ENCODE measurements around the gene NKX2-2. TPM values are rescaled to one million over a fixed set of nuclear protein-coding genes. Genes with fewer than 3 reads are reported as not detected.

Gene NKX2-2
- total RNA-seq, 1 donor from 2014 or later, result not detected

DNA sequence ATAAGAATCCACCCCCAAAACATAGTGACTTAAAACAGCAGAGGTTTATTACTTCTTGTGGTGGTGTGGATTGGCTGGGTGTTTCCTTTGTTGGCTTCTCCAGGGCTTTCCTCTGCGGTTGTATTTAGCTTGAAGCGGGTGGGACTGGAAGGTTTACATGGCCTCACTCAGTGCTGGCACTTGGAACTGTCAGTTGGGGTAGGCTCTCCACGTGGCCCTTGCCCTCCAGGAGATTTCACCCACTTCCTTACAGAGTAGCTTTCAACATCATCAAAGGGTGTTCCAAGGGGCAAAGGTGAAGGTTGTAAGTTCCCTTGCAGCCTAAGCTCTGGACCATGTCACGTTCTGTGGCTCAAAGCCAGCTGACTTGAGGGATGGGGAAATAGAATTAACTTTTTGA is 32.5 kb upstream of the NKX2-2 start:
- Histone ChIP-seq H3K27me3 (ENCODE audit: control insufficient read depth, insufficient read depth, low read length) (no peaks in the 10 kb centered on the region), H3K4me3 (ENCODE audit: low read depth, low read length) (no peak overlapping the region), H3K36me3 (ENCODE audit: control insufficient read depth, insufficient read depth, low read length) (no peaks in the 10 kb centered on the region)
- TF ChIP-seq, protein P1, sequence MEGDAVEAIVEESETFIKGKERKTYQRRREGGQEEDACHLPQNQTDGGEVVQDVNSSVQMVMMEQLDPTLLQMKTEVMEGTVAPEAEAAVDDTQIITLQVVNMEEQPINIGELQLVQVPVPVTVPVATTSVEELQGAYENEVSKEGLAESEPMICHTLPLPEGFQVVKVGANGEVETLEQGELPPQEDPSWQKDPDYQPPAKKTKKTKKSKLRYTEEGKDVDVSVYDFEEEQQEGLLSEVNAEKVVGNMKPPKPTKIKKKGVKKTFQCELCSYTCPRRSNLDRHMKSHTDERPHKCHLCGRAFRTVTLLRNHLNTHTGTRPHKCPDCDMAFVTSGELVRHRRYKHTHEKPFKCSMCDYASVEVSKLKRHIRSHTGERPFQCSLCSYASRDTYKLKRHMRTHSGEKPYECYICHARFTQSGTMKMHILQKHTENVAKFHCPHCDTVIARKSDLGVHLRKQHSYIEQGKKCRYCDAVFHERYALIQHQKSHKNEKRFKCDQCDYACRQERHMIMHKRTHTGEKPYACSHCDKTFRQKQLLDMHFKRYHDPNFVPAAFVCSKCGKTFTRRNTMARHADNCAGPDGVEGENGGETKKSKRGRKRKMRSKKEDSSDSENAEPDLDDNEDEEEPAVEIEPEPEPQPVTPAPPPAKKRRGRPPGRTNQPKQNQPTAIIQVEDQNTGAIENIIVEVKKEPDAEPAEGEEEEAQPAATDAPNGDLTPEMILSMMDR (IDR thresholded peaks at IDR 0.05; ENCODE audit: insufficient read depth, low read length, poor library complexity, severe bottlenecking), result no peak
- DNase-seq (ENCODE audit: low read depth), result no peak

DNA sequence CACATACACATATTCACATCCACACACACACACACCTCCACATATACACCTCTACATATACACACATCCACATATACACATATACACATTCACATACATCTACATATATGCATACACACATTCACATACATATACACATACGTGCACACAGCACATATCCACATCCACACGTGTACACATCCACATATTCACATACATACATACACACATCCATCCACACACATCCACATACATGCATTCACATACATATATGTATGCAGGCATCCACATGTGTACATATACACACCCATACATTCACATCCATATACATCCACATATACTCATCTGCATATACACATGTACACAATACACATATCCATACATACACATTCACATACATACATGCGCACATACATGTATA is 25.6 kb upstream of the NKX2-2 start:
- no peak for DNase-seq (ENCODE audit: low read depth)
- Histone ChIP-seq H3K4me3 (ENCODE audit: low read depth, low read length) (no peak overlapping the region), H3K36me3 (ENCODE audit: control insufficient read depth, insufficient read depth, low read length) (no peaks in the 10 kb centered on the region), H3K27me3 (ENCODE audit: control insufficient read depth, insufficient read depth, low read length) (no peaks in the 10 kb centered on the region)
- TF ChIP-seq, protein P1 (IDR thresholded peaks at IDR 0.05; ENCODE audit: insufficient read depth, low read length, poor library complexity, severe bottlenecking), result no peak

DNA sequence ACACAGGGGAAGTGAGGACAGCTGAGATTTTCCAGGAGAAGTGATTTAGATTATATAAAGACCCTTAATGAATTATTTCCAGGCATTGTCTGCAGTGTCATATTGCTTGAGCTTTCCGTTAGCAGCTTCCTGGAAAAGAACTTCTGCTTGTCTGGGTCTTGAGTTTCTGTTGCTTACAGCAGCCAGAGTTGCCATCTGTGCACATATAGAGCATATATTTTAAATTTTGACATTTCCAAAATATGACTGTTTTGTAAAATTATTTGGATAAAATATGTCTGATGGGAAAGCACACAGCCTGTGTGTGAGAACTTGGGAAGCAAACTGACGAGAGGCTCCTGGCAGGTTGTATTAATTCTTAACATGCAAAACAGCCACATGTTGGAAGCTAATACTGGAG is 21.0 kb upstream of the NKX2-2 start:
- Histone ChIP-seq H3K36me3 (ENCODE audit: control insufficient read depth, insufficient read depth, low read length) (no peaks in the 10 kb centered on the region), H3K4me3 (ENCODE audit: low read depth, low read length) (no peak overlapping the region), H3K27me3 (ENCODE audit: control insufficient read depth, insufficient read depth, low read length) (peaks cover 2% of the 10 kb centered on the region)
- TF ChIP-seq, protein P1 (IDR thresholded peaks at IDR 0.05; ENCODE audit: insufficient read depth, low read length, poor library complexity, severe bottlenecking), result no peak
- DNase-seq (ENCODE audit: low read depth), result no peak

DNA sequence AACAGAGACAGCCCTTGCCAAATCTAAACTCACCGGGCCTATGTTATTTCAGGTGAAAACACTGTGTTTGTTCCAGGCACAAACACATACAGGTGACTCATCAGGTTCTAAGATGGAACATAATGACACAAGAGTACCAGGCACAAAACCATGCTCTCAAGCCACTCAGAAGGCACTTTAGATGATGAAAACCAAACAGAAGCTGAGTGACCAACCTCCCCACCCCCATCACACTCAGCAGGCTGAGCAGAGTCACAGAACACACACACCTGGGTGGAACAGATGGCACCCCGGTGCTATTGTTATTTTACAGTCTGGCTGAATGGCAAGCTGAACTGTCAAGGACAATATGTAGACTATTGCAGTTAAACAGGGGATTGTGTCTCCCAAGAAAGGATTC is 20.6 kb upstream of the NKX2-2 start:
- Histone ChIP-seq H3K36me3 (ENCODE audit: control insufficient read depth, insufficient read depth, low read length) (no peaks in the 10 kb centered on the region), H3K4me3 (ENCODE audit: low read depth, low read length) (no peak overlapping the region), H3K27me3 (ENCODE audit: control insufficient read depth, insufficient read depth, low read length) (peaks cover 2% of the 10 kb centered on the region)
- TF ChIP-seq, protein P1 (IDR thresholded peaks at IDR 0.05; ENCODE audit: insufficient read depth, low read length, poor library complexity, severe bottlenecking), result no peak
- no peak for DNase-seq (ENCODE audit: low read depth)

DNA sequence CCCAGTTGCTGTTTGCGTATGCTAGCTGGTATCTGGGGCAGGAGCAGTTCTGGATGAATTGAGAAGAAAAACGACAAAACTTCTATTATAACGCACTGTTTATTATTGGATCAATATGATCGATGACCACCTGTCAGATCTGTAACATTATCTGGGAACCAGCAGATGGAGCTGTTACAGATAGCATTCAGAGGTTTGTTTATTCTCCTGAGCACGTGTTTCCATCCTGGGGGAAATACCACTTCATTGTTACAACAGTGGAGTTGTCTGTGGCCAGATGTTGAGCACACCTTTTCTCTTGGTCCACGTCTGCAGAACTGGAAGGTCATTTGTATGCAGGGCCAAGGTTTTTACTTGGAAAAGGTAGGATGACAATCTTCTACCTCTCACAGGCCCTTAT is 16.0 kb upstream of the NKX2-2 start:
- Histone ChIP-seq H3K4me3 (ENCODE audit: low read depth, low read length) (no peak overlapping the region), H3K36me3 (ENCODE audit: control insufficient read depth, insufficient read depth, low read length) (no peaks in the 10 kb centered on the region), H3K27me3 (ENCODE audit: control insufficient read depth, insufficient read depth, low read length) (peaks cover 7% of the 10 kb centered on the region)
- TF ChIP-seq, protein P1 (IDR thresholded peaks at IDR 0.05; ENCODE audit: insufficient read depth, low read length, poor library complexity, severe bottlenecking), result peak; percentile 25
- no peak for DNase-seq (ENCODE audit: low read depth)

DNA sequence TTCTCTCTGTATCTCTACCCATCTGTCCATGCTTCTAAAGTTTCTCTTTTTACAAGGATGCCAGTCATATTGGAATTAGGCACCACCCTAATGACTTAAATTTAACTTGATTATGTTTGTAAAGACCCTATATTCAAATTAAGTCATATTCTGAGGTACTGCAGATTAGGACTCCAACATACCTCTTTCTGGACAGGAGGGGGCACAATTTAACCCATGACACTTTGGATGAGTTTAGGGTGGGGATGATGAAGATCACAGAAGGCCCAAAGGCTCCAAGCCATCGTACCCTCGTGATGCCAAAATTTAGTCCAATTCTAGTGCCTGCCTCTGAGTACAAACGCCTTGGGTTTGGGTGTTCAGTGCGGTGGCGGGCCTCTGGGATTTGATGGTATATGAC is 15.0 kb upstream of the NKX2-2 start:
- Histone ChIP-seq H3K27me3 (ENCODE audit: control insufficient read depth, insufficient read depth, low read length) (peaks cover 16% of the 10 kb centered on the region), H3K36me3 (ENCODE audit: control insufficient read depth, insufficient read depth, low read length) (no peaks in the 10 kb centered on the region), H3K4me3 (ENCODE audit: low read depth, low read length) (no peak overlapping the region)
- TF ChIP-seq, protein P1 (IDR thresholded peaks at IDR 0.05; ENCODE audit: insufficient read depth, low read length, poor library complexity, severe bottlenecking), result no peak
- DNase-seq (ENCODE audit: low read depth), result no peak

All from kidney epithelial cell (primary cell).